ENCODE results near the gene GRPEL1. TPM values are rescaled to one million over a fixed set of nuclear protein-coding genes. Genes with fewer than 3 reads are reported as not detected.

GRPEL1 gene
- total and polyA plus RNA-seq, 2 experiments from 2014 or later: 27.4 to 112 TPM

GRCh38 chr4:7027913-7028312 lies 40.0 kb downstream of the GRPEL1 start:
- no peak for DNase-seq (ENCODE audit: low spot score)
- TF ChIP-seq EZH2phosphoT487 (IDR thresholded peaks at IDR 0.05; ENCODE audit: unreplicated experiment) (no peak), ZNF114 (CRISPR knock-in tag; IDR thresholded peaks at IDR 0.05) (no peak), JUNB (IDR thresholded peaks at IDR 0.05; ENCODE audit: unreplicated experiment) (no peak), REST (IDR thresholded peaks at IDR 0.05; ENCODE audit: unreplicated experiment) (no peak), NANOG (IDR thresholded peaks at IDR 0.05; ENCODE audit: borderline replicate concordance) (no peak), ZNF331 (CRISPR knock-in tag; IDR thresholded peaks at IDR 0.05; ENCODE audit: low read depth) (no peak), EZH2 (IDR thresholded peaks at IDR 0.05; ENCODE audit: low read depth, unreplicated experiment) (no peak), CREB1 (CRISPR knock-in tag; IDR thresholded peaks at IDR 0.05; ENCODE audit: low read depth) (no peak), CTCF (conservative IDR thresholded peaks at IDR 0.05; ENCODE audit: low read depth in 2 of 2) (no peak), POLR2AphosphoS5 (IDR thresholded peaks at IDR 0.05; ENCODE audit: low read depth) (no peak), STAT1 (IDR thresholded peaks at IDR 0.05; ENCODE audit: unreplicated experiment) (no peak)
- TF ChIP-seq, protein P1, sequence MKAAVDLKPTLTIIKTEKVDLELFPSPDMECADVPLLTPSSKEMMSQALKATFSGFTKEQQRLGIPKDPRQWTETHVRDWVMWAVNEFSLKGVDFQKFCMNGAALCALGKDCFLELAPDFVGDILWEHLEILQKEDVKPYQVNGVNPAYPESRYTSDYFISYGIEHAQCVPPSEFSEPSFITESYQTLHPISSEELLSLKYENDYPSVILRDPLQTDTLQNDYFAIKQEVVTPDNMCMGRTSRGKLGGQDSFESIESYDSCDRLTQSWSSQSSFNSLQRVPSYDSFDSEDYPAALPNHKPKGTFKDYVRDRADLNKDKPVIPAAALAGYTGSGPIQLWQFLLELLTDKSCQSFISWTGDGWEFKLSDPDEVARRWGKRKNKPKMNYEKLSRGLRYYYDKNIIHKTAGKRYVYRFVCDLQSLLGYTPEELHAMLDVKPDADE (IDR thresholded peaks at IDR 0.05): no peak
- TF ChIP-seq, protein P2, sequence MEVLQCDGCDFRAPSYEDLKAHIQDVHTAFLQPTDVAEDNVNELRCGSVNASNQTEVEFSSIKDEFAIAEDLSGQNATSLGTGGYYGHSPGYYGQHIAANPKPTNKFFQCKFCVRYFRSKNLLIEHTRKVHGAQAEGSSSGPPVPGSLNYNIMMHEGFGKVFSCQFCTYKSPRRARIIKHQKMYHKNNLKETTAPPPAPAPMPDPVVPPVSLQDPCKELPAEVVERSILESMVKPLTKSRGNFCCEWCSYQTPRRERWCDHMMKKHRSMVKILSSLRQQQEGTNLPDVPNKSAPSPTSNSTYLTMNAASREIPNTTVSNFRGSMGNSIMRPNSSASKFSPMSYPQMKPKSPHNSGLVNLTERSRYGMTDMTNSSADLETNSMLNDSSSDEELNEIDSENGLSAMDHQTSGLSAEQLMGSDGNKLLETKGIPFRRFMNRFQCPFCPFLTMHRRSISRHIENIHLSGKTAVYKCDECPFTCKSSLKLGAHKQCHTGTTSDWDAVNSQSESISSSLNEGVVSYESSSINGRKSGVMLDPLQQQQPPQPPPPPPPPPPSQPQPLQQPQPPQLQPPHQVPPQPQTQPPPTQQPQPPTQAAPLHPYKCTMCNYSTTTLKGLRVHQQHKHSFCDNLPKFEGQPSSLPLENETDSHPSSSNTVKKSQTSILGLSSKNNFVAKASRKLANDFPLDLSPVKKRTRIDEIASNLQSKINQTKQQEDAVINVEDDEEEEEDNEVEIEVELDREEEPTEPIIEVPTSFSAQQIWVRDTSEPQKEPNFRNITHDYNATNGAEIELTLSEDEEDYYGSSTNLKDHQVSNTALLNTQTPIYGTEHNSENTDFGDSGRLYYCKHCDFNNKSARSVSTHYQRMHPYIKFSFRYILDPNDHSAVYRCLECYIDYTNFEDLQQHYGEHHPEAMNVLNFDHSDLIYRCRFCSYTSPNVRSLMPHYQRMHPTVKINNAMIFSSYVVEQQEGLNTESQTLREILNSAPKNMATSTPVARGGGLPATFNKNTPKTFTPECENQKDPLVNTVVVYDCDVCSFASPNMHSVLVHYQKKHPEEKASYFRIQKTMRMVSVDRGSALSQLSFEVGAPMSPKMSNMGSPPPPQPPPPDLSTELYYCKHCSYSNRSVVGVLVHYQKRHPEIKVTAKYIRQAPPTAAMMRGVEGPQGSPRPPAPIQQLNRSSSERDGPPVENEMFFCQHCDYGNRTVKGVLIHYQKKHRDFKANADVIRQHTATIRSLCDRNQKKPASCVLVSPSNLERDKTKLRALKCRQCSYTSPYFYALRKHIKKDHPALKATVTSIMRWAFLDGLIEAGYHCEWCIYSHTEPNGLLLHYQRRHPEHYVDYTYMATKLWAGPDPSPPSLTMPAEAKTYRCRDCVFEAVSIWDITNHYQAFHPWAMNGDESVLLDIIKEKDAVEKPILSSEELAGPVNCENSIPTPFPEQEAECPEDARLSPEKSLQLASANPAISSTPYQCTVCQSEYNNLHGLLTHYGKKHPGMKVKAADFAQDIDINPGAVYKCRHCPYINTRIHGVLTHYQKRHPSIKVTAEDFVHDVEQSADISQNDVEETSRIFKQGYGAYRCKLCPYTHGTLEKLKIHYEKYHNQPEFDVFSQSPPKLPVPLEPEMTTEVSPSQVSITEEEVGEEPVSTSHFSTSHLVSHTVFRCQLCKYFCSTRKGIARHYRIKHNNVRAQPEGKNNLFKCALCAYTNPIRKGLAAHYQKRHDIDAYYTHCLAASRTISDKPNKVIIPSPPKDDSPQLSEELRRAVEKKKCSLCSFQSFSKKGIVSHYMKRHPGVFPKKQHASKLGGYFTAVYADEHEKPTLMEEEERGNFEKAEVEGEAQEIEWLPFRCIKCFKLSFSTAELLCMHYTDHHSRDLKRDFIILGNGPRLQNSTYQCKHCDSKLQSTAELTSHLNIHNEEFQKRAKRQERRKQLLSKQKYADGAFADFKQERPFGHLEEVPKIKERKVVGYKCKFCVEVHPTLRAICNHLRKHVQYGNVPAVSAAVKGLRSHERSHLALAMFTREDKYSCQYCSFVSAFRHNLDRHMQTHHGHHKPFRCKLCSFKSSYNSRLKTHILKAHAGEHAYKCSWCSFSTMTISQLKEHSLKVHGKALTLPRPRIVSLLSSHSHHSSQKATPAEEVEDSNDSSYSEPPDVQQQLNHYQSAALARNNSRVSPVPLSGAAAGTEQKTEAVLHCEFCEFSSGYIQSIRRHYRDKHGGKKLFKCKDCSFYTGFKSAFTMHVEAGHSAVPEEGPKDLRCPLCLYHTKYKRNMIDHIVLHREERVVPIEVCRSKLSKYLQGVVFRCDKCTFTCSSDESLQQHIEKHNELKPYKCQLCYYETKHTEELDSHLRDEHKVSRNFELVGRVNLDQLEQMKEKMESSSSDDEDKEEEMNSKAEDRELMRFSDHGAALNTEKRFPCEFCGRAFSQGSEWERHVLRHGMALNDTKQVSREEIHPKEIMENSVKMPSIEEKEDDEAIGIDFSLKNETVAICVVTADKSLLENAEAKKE (CRISPR knock-in tag; IDR thresholded peaks at IDR 0.05): no peak
- Mint-ChIP-seq H3K4me3 (no peak overlapping the region), H3K27me3 (ENCODE audit: insufficient read depth, low read depth, poor library complexity) (peaks cover 9% of the 10 kb centered on the region), H3K27ac (no peak overlapping the region), H3K4me1 (peaks cover 17% of the 10 kb centered on the region), H3K36me3 (ENCODE audit: low read depth) (peaks cover 65% of the 10 kb centered on the region), H3K9me3 (no peaks in the 10 kb centered on the region)
- no peaks in the 10 kb centered on the region for H3K79me2 ChIP-seq (replicated peaks; ENCODE audit: insufficient read depth)
- ATAC-seq: no peak
- no peak overlapping the region for H2AFZ ChIP-seq
- H3K4me2 ChIP-seq: no peak overlapping the region
- no peak overlapping the region for H3K27ac ChIP-seq (ENCODE audit: low read depth)
- H4K20me1 ChIP-seq (replicated peaks; ENCODE audit: insufficient read depth): peaks cover 7% of the 10 kb centered on the region
- H3K9me2 ChIP-seq (ENCODE audit: insufficient read depth): no peaks in the 10 kb centered on the region
- H3F3A ChIP-seq (replicated peaks; ENCODE audit: low read depth): no peaks in the 10 kb centered on the region
- no peaks in the 10 kb centered on the region; the same call in 1 of the 2 replicates for H3K4me1 ChIP-seq (ENCODE audit: insufficient read depth)
- H3K36me3 ChIP-seq (ENCODE audit: insufficient read depth): peaks cover 6% of the 10 kb centered on the region
- no peaks in the 10 kb centered on the region for H3K27me3 ChIP-seq (ENCODE audit: insufficient read depth)
- no peak overlapping the region for H3K4me3 ChIP-seq
